ENCODE data around the gene RAB11FIP3.

Gene RAB11FIP3

GRCh38 chr16:454397-454940 lies 29.0 kb downstream of the RAB11FIP3 start:
- H3K4me3 ChIP-seq (ENCODE audit: low read depth, low read length), result no peak overlapping the region
- TF ChIP-seq, protein P1, sequence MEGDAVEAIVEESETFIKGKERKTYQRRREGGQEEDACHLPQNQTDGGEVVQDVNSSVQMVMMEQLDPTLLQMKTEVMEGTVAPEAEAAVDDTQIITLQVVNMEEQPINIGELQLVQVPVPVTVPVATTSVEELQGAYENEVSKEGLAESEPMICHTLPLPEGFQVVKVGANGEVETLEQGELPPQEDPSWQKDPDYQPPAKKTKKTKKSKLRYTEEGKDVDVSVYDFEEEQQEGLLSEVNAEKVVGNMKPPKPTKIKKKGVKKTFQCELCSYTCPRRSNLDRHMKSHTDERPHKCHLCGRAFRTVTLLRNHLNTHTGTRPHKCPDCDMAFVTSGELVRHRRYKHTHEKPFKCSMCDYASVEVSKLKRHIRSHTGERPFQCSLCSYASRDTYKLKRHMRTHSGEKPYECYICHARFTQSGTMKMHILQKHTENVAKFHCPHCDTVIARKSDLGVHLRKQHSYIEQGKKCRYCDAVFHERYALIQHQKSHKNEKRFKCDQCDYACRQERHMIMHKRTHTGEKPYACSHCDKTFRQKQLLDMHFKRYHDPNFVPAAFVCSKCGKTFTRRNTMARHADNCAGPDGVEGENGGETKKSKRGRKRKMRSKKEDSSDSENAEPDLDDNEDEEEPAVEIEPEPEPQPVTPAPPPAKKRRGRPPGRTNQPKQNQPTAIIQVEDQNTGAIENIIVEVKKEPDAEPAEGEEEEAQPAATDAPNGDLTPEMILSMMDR (IDR thresholded peaks at IDR 0.05; ENCODE audit: borderline replicate concordance, insufficient read depth, low read depth, low read length), result no peak

DNA sequence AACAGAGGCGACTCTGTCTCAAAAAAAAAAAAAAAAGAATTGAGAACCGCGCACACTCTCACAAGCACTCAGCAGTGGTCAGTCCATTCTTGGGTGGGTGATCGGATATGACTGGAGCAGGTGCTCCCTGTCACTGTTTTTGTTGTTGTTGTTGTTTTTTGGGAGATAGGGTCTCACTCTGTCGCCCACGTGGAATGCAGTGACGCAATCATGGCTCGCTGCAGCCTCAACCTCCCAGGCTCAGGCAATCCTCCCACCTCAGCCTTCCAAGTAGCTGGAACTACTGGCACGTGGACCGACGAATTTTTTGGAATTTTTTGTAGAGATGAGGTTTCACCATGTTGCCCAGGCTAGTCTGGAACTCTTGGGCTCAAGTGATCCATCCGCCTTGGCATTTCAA lies 30.0 kb downstream of the RAB11FIP3 start:
- H3K4me3 ChIP-seq (ENCODE audit: low read depth, low read length), result no peak overlapping the region
- TF ChIP-seq, protein P1 (IDR thresholded peaks at IDR 0.05; ENCODE audit: borderline replicate concordance, insufficient read depth, low read depth, low read length), result no peak

DNA sequence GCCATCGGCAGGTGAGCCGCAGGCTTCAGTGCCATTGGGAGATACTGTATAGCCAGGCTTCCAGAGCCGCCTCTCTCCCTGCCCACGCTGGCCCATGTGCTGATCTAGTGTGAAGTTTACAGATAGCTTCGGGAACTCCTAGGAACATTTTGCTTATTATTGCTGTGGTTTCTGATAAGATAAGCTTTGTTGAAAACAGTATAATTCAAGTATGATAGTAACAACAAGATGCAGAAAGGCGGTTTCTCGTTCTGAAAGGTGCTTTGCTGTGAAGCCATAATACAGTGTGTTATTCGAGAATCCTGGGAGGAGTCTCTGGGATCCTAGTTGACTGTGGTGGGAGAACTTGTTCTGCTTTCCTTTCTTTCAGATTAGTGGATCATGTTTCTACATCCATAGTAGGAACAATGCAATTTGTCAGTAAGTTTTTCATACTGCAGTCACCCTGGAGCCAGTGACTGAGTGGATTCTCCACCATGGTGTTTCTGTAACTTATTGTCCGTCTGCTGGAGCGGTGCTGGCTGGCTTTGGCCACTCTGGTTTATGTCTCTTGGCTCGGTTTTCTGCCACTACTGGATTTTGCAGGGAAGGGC lies 31.5 kb downstream of the RAB11FIP3 start:
- TF ChIP-seq, protein P1 (IDR thresholded peaks at IDR 0.05; ENCODE audit: borderline replicate concordance, insufficient read depth, low read depth, low read length), result no peak
- H3K4me3 ChIP-seq (ENCODE audit: low read depth, low read length), result no peak overlapping the region

DNA sequence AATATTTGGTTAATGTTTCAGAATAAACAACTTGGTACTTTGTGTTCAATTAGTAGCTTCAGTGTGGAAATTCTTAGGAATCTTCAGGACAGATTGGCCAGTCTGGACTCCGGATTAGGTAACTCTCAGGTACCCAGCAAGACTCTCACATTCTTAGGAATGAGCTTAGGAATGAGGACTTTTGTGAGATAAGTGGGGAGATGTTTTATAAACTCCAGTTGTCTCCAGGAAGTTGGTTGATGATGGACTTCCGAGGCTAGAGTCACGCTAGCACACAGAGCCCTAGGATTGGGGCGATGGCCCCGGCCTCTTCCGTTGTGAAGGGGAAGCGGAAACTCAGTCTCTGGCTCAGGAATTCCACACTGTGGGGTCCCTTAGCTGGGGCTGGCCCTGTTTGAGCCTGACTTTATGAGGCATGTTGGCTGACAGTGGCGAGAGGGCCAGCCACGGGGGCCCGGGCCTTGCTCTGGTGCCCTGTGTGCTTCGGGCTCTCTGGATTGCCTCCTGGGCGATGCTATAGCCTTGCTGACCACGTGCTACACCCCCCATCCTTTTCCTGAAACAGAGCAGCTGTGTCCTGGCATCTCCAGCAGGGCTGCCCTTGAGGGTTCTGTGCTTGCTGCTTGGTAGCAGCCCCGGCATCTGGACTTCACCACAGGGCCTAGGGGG lies 32.4 kb downstream of the RAB11FIP3 start:
- no peak overlapping the region for H3K4me3 ChIP-seq (ENCODE audit: low read depth, low read length)
- TF ChIP-seq, protein P1 (IDR thresholded peaks at IDR 0.05; ENCODE audit: borderline replicate concordance, insufficient read depth, low read depth, low read length), result no peak

GRCh38 chr16:459761-460160 lies 34.3 kb downstream of the RAB11FIP3 start:
- no peak overlapping the region for H3K4me3 ChIP-seq (ENCODE audit: low read depth, low read length)
- TF ChIP-seq, protein P1 (IDR thresholded peaks at IDR 0.05; ENCODE audit: borderline replicate concordance, insufficient read depth, low read depth, low read length), result no peak

- H3K4me3 ChIP-seq (ENCODE audit: low read depth, low read length), result no peak overlapping the region
- TF ChIP-seq, protein P1 (IDR thresholded peaks at IDR 0.05; ENCODE audit: borderline replicate concordance, insufficient read depth, low read depth, low read length), result no peak
Observed at GRCh38 chr16:460787-461186, 35.3 kb downstream of the RAB11FIP3 start.

DNA sequence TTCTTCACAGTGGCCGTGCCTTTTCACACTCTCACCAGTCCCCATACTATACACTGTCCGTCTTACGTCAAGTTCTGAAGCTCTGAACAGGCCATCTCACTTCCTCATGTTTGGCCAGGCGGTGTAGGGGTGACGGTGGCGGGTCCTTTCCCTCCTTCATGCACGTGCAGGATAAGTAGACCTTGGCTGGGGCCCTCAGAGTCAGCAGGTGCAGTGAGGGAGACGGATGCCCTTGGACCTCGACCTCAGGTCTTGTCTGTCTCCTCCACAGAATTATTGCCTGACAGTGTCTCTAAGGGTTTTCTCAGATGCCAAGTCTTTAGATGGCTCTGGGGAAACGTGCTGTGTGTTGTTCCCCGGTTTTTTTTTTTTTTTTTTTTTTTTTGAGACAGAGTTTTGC lies 37.6 kb downstream of the RAB11FIP3 start:
- H3K4me3 ChIP-seq (ENCODE audit: low read depth, low read length), result no peak overlapping the region
- TF ChIP-seq, protein P1 (IDR thresholded peaks at IDR 0.05; ENCODE audit: borderline replicate concordance, insufficient read depth, low read depth, low read length), result no peak
